Spleen (tissue), 11 donors: Measurements from ENCODE around the gene BBS12. TPM values are rescaled to one million over a fixed set of nuclear protein-coding genes. Genes with fewer than 3 reads are reported as not detected.
A peak's percentile ranks its signal among the peaks of the same experiment; 100 is the strongest.

Source experiments
- DNase-seq: peaks from one replicate; pipeline ENCODE4 v3.0.0-alpha.2; 2020
- H3K27ac ChIP-seq, 8 donors: fragments of 200-600 bp; sonication (generic) in 7 of 8; 1 replicate in 4 of 8; 2 replicates in 4 of 8; pipeline versions ENCODE4 v1.5.0 to v1.8.0; 2016 to 2021; ENCODE audit warnings: inconsistent platforms in 4 of 8, mild to moderate bottlenecking in 4 of 8, moderate library complexity in 1 of 8
- H3K27me3 ChIP-seq, 7 donors: fragments of 200-600 bp; sonication (generic) in 6 of 7; replicated peaks in 1 of 7; 1 replicate in 4 of 7; 2 replicates in 3 of 7; pipeline versions ENCODE4 v1.5.0 to v1.8.0; 2016 to 2021; ENCODE audit warnings: inconsistent platforms in 3 of 7, mild to moderate bottlenecking in 1 of 7
- H3K36me3 ChIP-seq, 6 donors: fragments of 200-600 bp; sonication (generic) in 5 of 6; 1 replicate in 4 of 6; 2 replicates in 2 of 6; pipeline versions ENCODE4 v1.5.0 to v1.8.0; 2016 to 2021; ENCODE audit warnings: inconsistent platforms in 2 of 6
- H3K4me1 ChIP-seq, 6 donors: fragments of 200-600 bp; sonication (generic) in 5 of 6; 1 replicate in 3 of 6; 2 replicates in 3 of 6; pipeline versions ENCODE4 v1.5.0 to v1.8.0; 2016 to 2021; ENCODE audit warnings: inconsistent platforms in 3 of 6
- H3K4me3 ChIP-seq, 8 donors: fragments of 200-600 bp; sonication (generic) in 7 of 8; 1 replicate in 4 of 8; 2 replicates in 4 of 8; pipeline versions ENCODE4 v1.5.0 to v1.8.0; 2016 to 2021; ENCODE audit warnings: inconsistent platforms in 4 of 8, mild to moderate bottlenecking in 4 of 8, moderate library complexity in 2 of 8
- H3K9me3 ChIP-seq, 8 donors: fragments of 200-600 bp; sonication (generic) in 7 of 8; 1 replicate in 4 of 8; 2 replicates in 4 of 8; pipeline versions ENCODE4 v1.5.0 to v1.8.0; 2016 to 2021; ENCODE audit warnings: inconsistent platforms in 4 of 8
- CTCF ChIP-seq, 11 experiments: fragments of 200-600 bp in 7 of 11; fragments of 450-650 bp in 4 of 11; sonication (generic) in 4 of 11; IDR thresholded peaks in 8 of 11; conservative IDR thresholded peaks in 3 of 11; 1 replicate in 7 of 11; 2 replicates in 4 of 11; pipeline versions ENCODE4 v1.4.0 to v1.8.0; 2016 to 2021; ENCODE audit warnings: antibody characterized with exemption in 11 of 11, inconsistent platforms in 4 of 11, mild to moderate bottlenecking in 1 of 11
- POLR2A ChIP-seq, 3 donors: fragments of 450-650 bp; IDR thresholded peaks; one replicate each; pipeline ENCODE4 v1.5.1; 2017; ENCODE audit warnings: antibody characterized with exemption in 3 of 3, mild to moderate bottlenecking in 1 of 3
- POLR2AphosphoS5 ChIP-seq, 3 donors: sonication (generic); formaldehyde crosslinking; IDR thresholded peaks; one replicate each; pipeline ENCODE4 v1.5.1; 2017; ENCODE audit warnings: antibody characterized with exemption in 3 of 3
- WGBS, 5 donors: extraction: QIAGEN DNeasy Blood & Tissue Kit in 3 of 5; methylation state at CpG; one replicate each; pipeline versions ENCODE4 v1.1.5 to v1.1.7; 2013 to 2018; 5-methylcytosine and 5-hydroxymethylcytosine counted together
- intact Hi-C: fragments of 100-400 bp; cut with DNase I; formaldehyde crosslinking; loops from one replicate; pipeline ENCODE4 v1.15.0; 2023; ENCODE audit warnings: low total_unique reads
- polyA plus RNA-seq, 3 donors: library from polyadenylated mRNA; stranded (reverse); fragments of 200-250 nt; gene quantifications; one replicate each; pipeline ENCODE4 v1.2.1, GENCODE V29; 2013
- total RNA-seq, 7 donors: library from RNA; depleted of rRNA in 3 of 7; stranded (reverse); fragments of >200 nt in 3 of 7; fragmentation: NEBNext Ultra II Directional in 4 of 7; extraction: Animal tissue kit (Norgen Biotek cat#: 25700) in 4 of 7; gene quantifications; one replicate each; pipeline versions ENCODE4 v1.1.0 to v1.2.1, GENCODE V29; 2016 to 2021
- donor health status: healthy with polysubstance abuse.
- donor health status: DM: no; HTN: no; CAD: no; lungs with moderate emphysema.
- donor health status: DM: no; HTN: no; CAD: no.
- donor health status: Bipolar disorder and iron deficiency.
- donor health status: healthy.
- donor health status: DM: no; HTN: no; CAD: no.
- donor health status: DM: yes; HTN: yes; CAD: no.

The BBS12 gene
- total and polyA plus RNA-seq, 10 donors = 0.91 to 4.4 (median 2.7) TPM

GRCh38 chr4:122755675-122756074 is 23.2 kb downstream of the BBS12 start:
- Histone ChIP-seq H3K4me3 (no peak overlapping the region), H3K27ac (no peak overlapping the region), H3K27me3 (peaks cover 0 to 22% (median 0%) of the 10 kb centered on the region in 7 donors), H3K9me3 (no peaks in the 10 kb centered on the region), H3K36me3 (no peaks in the 10 kb centered on the region), H3K4me1 (peaks cover 0 to 8% (median 0%) of the 10 kb centered on the region in 6 donors)
- TF ChIP-seq POLR2A (IDR thresholded peaks at IDR 0.05) (no peak), POLR2AphosphoS5 (IDR thresholded peaks at IDR 0.05) (no peak)
- intact Hi-C loops = loop anchor here (5.0 kb wide), 1 partner anchor 177 kb away; no protein-coding TSS in a partner anchor
- DNase-seq = no peak
- WGBS, 5 donors = 55 to 77% (median 70%) methylated on average over 4 of the region's 4 CpGs

GRCh38 chr4:122758033-122758432 is 25.5 kb downstream of the BBS12 start:
- H3K27me3 ChIP-seq = peaks cover 0 to 17% (median 0%) of the 10 kb centered on the region in 7 donors
- H3K27ac ChIP-seq = no peak overlapping the region
- H3K4me1 ChIP-seq = peaks cover 0 to 23% (median 10%) of the 10 kb centered on the region in 6 donors
- 41 to 46% (median 44%) methylated on average over 2 of the region's 2 CpGs for WGBS, 5 donors
- no peaks in the 10 kb centered on the region for H3K36me3 ChIP-seq
- H3K9me3 ChIP-seq = no peaks in the 10 kb centered on the region
- no peak for DNase-seq
- TF ChIP-seq CTCF (IDR thresholded peaks at IDR 0.05 in 8 of 11, conservative IDR thresholded peaks at IDR 0.05 in 3 of 11) (peak; percentile 45 to 76 (median 62)), POLR2AphosphoS5 (IDR thresholded peaks at IDR 0.05) (no peak)
- intact Hi-C loops = loop anchor here (5.0 kb wide), 1 partner anchor 174 kb away; no protein-coding TSS in a partner anchor
- no peak overlapping the region for H3K4me3 ChIP-seq

- Histone ChIP-seq H3K36me3 (no peaks in the 10 kb centered on the region), H3K4me3 (no peak overlapping the region), H3K9me3 (no peaks in the 10 kb centered on the region), H3K4me1 (peaks cover 0 to 27% (median 12%) of the 10 kb centered on the region in 6 donors), H3K27ac (no peak overlapping the region), H3K27me3 (peaks cover 0 to 14% (median 0%) of the 10 kb centered on the region in 7 donors)
- no peak for TF ChIP-seq CTCF (IDR thresholded peaks at IDR 0.05 in 8 of 11, conservative IDR thresholded peaks at IDR 0.05 in 3 of 11)
- TF ChIP-seq POLR2AphosphoS5 (IDR thresholded peaks at IDR 0.05) = no peak
- no peak for TF ChIP-seq POLR2A (IDR thresholded peaks at IDR 0.05)
- DNase-seq = no peak
- WGBS, 5 donors = 62 to 70% (median 64%) methylated on average over 3 of the region's 3 CpGs
- intact Hi-C loops = loop anchor here (5.0 kb wide), 1 partner anchor 173 kb away; no protein-coding TSS in a partner anchor
Observed at GRCh38 chr4:122759639-122760310, 27.3 kb downstream of the BBS12 start.

GRCh38 chr4:122762520-122762919 is 30.0 kb downstream of the BBS12 start:
- Histone ChIP-seq H3K27ac (no peak overlapping the region), H3K36me3 (no peaks in the 10 kb centered on the region), H3K9me3 (no peaks in the 10 kb centered on the region), H3K4me1 (peaks cover 0 to 27% (median 12%) of the 10 kb centered on the region in 6 donors), H3K4me3 (no peak overlapping the region), H3K27me3 (no peaks in the 10 kb centered on the region)
- DNase-seq = no peak
- intact Hi-C loops = no loop called here
- no peak for TF ChIP-seq POLR2A (IDR thresholded peaks at IDR 0.05)
- TF ChIP-seq POLR2AphosphoS5 (IDR thresholded peaks at IDR 0.05) = no peak
- no peak for TF ChIP-seq CTCF (IDR thresholded peaks at IDR 0.05 in 8 of 11, conservative IDR thresholded peaks at IDR 0.05 in 3 of 11)
- 9 to 20% (median 13%) methylated on average over 2 of the region's 2 CpGs for WGBS, 5 donors
